ENCODE data around the gene PRKAR2B. TPM values are rescaled to one million over a fixed set of nuclear protein-coding genes. Genes with fewer than 3 reads are reported as not detected.

The PRKAR2B gene
- total and polyA plus RNA-seq, 4 donors = 3.5 to 15.0 (median 5.8) TPM

- no peak for TF ChIP-seq CTCF (IDR thresholded peaks at IDR 0.05; ENCODE audit: control extremely low read depth, extremely low read depth)
- 43 to 45% methylated on average over 5 of the region's 5 CpGs for WGBS, 2 donors
- H3K9ac ChIP-seq (ENCODE audit: insufficient read depth in 1 of 2, low read length in 2 of 2) = peak overlapping the region; percentile 80 to 97
- H3K9me3 ChIP-seq (ENCODE audit: control insufficient read depth in 4 of 4, insufficient read depth in 3 of 4, low read length in 3 of 4) = no peaks in the 10 kb centered on the region
- ATAC-seq (ENCODE audit: insufficient read depth, low FRiP score) (no peak), DNase-seq (peak in 2 of 3 donors; percentile 35 to 72)
- H3K27me3 ChIP-seq (ENCODE audit: control insufficient read depth in 3 of 3, insufficient read depth in 3 of 3, low read length in 2 of 3) = no peaks in the 10 kb centered on the region
- H3K4me1 ChIP-seq (ENCODE audit: control insufficient read depth in 5 of 5, insufficient read depth in 5 of 5, low read length in 5 of 5) = peaks cover 0 to 8% (median 0%) of the 10 kb centered on the region in 5 donors
- H3K27ac ChIP-seq (ENCODE audit: low read depth in 1 of 2, low read length in 1 of 2) = peak overlapping the region in 1 of 2 donors; percentile 85
- peaks cover 0 to 4% (median 3%) of the 10 kb centered on the region in 4 donors for H3K36me3 ChIP-seq (ENCODE audit: control insufficient read depth in 4 of 4, insufficient read depth in 4 of 4, low read length in 4 of 4)
- H3K4me3 ChIP-seq = no peak overlapping the region
These were observed 122.4 kb downstream of the PRKAR2B start for GRCh38 chr7:107166736-107167426.

- peak overlapping the region; percentile 80 to 97 for H3K9ac ChIP-seq (ENCODE audit: insufficient read depth in 1 of 2, low read length in 2 of 2)
- H3K9me3 ChIP-seq (ENCODE audit: control insufficient read depth in 4 of 4, insufficient read depth in 3 of 4, low read length in 3 of 4) = no peaks in the 10 kb centered on the region
- 0% methylated on average over 15 of the region's 15 CpGs for WGBS, 2 donors
- peaks cover 0 to 4% (median 3%) of the 10 kb centered on the region in 4 donors for H3K36me3 ChIP-seq (ENCODE audit: control insufficient read depth in 4 of 4, insufficient read depth in 4 of 4, low read length in 4 of 4)
- TF ChIP-seq CTCF (IDR thresholded peaks at IDR 0.05; ENCODE audit: control extremely low read depth, extremely low read depth) = no peak
- no peaks in the 10 kb centered on the region for H3K27me3 ChIP-seq (ENCODE audit: control insufficient read depth in 3 of 3, insufficient read depth in 3 of 3, low read length in 2 of 3)
- peaks cover 0 to 8% (median 2%) of the 10 kb centered on the region in 5 donors for H3K4me1 ChIP-seq (ENCODE audit: control insufficient read depth in 5 of 5, insufficient read depth in 5 of 5, low read length in 5 of 5)
- ATAC-seq (ENCODE audit: insufficient read depth, low FRiP score) = no peak
- peak overlapping the region; percentile 27 for H3K4me3 ChIP-seq
- peak in 2 of 3 donors; percentile 93 to 95 for DNase-seq
- H3K27ac ChIP-seq (ENCODE audit: low read depth in 1 of 2, low read length in 1 of 2) = peak overlapping the region; percentile 85 to 99
These were observed 123.2 kb downstream of the PRKAR2B start for GRCh38 chr7:107167483-107168232.

DNA sequence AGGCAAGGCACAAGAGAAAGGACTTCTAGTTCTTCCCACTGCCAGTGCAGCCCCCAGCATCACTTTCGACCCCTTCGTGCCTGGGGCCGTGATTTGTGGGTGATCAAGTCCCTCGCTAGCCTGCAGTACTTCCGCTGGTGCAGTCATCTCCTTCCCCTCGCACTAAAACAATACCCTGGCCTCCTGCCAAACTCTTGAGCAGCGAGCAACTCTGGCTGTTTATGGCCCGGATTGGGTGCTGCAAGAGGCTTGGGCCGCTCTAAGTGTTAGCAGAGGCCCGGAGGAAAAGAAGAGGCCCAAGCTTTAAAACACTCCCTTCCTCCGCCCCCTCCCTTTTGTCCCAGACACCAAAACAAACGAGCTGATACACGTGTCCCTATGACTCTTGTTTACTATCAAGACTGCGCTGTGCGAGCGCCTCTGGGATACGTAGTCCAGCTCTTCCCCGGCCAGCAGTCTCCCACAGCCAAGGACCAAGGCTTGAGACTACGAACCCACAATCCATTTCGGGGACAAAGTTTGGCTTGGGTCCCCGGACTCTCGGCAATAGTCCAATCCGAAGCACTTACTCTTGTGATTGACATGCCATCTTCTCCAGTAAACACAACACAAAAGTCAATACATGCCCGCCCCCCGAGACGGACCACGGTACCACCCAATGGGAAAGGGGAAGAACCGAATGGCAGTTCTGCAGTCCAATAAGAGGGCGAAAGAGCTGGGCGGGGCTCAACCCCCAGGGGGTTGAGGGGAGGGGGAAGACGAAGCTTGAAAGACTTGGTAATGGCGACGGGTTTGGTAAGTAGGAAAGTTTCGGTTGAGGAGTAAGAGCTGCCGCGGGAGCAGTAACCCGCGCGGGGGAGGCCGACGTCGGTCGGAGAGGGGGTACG is 124.0 kb downstream of the PRKAR2B start, which contains the start of gene HBP1:
TSS of gene HBP1 (plus strand) at position 771 of the 887 bp plus-strand sequence. CDS start 10,891 bp downstream, outside the sequence.
- peak within 1 kb of the TSS; percentile 80 to 97 for H3K9ac ChIP-seq (ENCODE audit: insufficient read depth in 1 of 2, low read length in 2 of 2)
- H3K4me3 ChIP-seq = peak within 1 kb of the TSS; percentile 96
- peak within 1 kb of the TSS; percentile 97 to 99 for H3K27ac ChIP-seq (ENCODE audit: low read depth in 1 of 2, low read length in 1 of 2)
- H3K4me1 ChIP-seq (ENCODE audit: control insufficient read depth in 5 of 5, insufficient read depth in 5 of 5, low read length in 5 of 5) = peaks cover 0 to 8% (median 3%) of the 10 kb centered on the region in 5 donors
- ATAC-seq (ENCODE audit: insufficient read depth, low FRiP score) = peak; percentile 93
- DNase-seq = peak; percentile 100
- TF ChIP-seq CTCF (IDR thresholded peaks at IDR 0.05; ENCODE audit: control extremely low read depth, extremely low read depth) = no peak
- H3K36me3 ChIP-seq (ENCODE audit: control insufficient read depth in 4 of 4, insufficient read depth in 4 of 4, low read length in 4 of 4) = peaks cover 0 to 4% (median 3%) of the 10 kb centered on the region in 4 donors
- H3K27me3 ChIP-seq (ENCODE audit: control insufficient read depth in 3 of 3, insufficient read depth in 3 of 3, low read length in 2 of 3) = no peaks in the 10 kb centered on the region
- 0% methylated on average over 44 of the region's 44 CpGs for WGBS, 2 donors
- no peaks in the 10 kb centered on the region for H3K9me3 ChIP-seq (ENCODE audit: control insufficient read depth in 4 of 4, insufficient read depth in 3 of 4, low read length in 3 of 4)
